Vagina (tissue), 2 donors: ENCODE measurements around the gene STAMBP.
"Not testable (repeated sequence)": the region's sequence is repeated elsewhere in the genome, so short reads cannot be mapped to it uniquely, and the experiment has no call there.

Source experiments
- CTCF ChIP-seq, 3 experiments: fragments of 450-650 bp in 2 of 3; fragments of 200-600 bp in 1 of 3; sonication (generic) in 1 of 3; IDR thresholded peaks; one replicate each; pipeline ENCODE4 v1.5.1; 2017 to 2019; ENCODE audit warnings: antibody characterized with exemption in 3 of 3, mild to moderate bottlenecking in 2 of 3, moderate library complexity in 2 of 3
- POLR2A ChIP-seq, 2 donors: fragments of 450-650 bp; IDR thresholded peaks; one replicate each; pipeline ENCODE4 v1.6.1; 2017; ENCODE audit warnings: antibody characterized with exemption in 2 of 2, mild to moderate bottlenecking in 2 of 2, moderate library complexity in 2 of 2

- TF ChIP-seq CTCF, POLR2A (IDR thresholded peaks at IDR 0.05): not testable (repeated sequence)
Observed at GRCh38 chr2:73783883-73784282, 44.9 kb upstream of the STAMBP start, which contains the start of gene C2orf78.
